IPS-NIHi7 (cell line): ENCODE measurements around the gene VMP1.
"Not testable (repeated sequence)": the region's sequence is repeated elsewhere in the genome, so short reads cannot be mapped to it uniquely, and the experiment has no call there.

Source experiments
- DNase-seq: peaks from one replicate; pipeline ENCODE4 v3.0.0; 2012; ENCODE audit warnings: mixed read lengths; ENCODE audit errors: extremely low spot score

The VMP1 gene

GRCh38 chr17:59811209-59811608, 103.8 kb downstream of the VMP1 start:
- DNase-seq: no peak

- DNase-seq: no peak
Observed at GRCh38 chr17:59812139-59812538, 104.7 kb downstream of the VMP1 start.

GRCh38 chr17:59814276-59814675, 106.8 kb downstream of the VMP1 start:
- no peak for DNase-seq

GRCh38 chr17:59814685-59815084, 107.2 kb downstream of the VMP1 start:
- no peak for DNase-seq

GRCh38 chr17:59815965-59816364, 108.5 kb downstream of the VMP1 start:
- DNase-seq: no peak

- no peak for DNase-seq
Observed at GRCh38 chr17:59825533-59826322, 118.3 kb downstream of the VMP1 start.

- no peak for DNase-seq
Observed at GRCh38 chr17:59826706-59827453, 119.4 kb downstream of the VMP1 start.

GRCh38 chr17:59827721-59828477, 120.4 kb downstream of the VMP1 start:
- DNase-seq: no peak

GRCh38 chr17:59828478-59828760, 121.0 kb downstream of the VMP1 start:
- DNase-seq: no peak

- DNase-seq: not testable (repeated sequence)
Observed at GRCh38 chr17:59828819-59829216, 121.4 kb downstream of the VMP1 start.

GRCh38 chr17:59829217-59830006, 122.0 kb downstream of the VMP1 start:
- DNase-seq: no peak

- no peak for DNase-seq
Observed at GRCh38 chr17:59830007-59830630, 122.7 kb downstream of the VMP1 start.

- no peak for DNase-seq
Observed at GRCh38 chr17:59830846-59831486, 123.5 kb downstream of the VMP1 start.

- DNase-seq: no peak
Observed at GRCh38 chr17:59832883-59833379, 125.5 kb downstream of the VMP1 start.

- DNase-seq: peak; percentile 71
Observed at GRCh38 chr17:59837308-59838051, 130.0 kb downstream of the VMP1 start.

- DNase-seq: no peak
Observed at GRCh38 chr17:59838052-59838916, 130.8 kb downstream of the VMP1 start.

GRCh38 chr17:59839651-59840328, 132.3 kb downstream of the VMP1 start:
- DNase-seq: no peak

- DNase-seq: no peak
Observed at GRCh38 chr17:59840329-59841090, 133.1 kb downstream of the VMP1 start.
